Tibial artery (tissue), 4 donors: ENCODE measurements around the gene TATDN2.

ENCODE experiments used
- DNase-seq, 2 donors: peaks; one replicate each; pipeline ENCODE4 v3.0.0-alpha.2; 2019
- H3K27ac ChIP-seq, 2 donors: fragments of 200-600 bp; sonication (generic) in 1 of 2; 1 replicate in 1 of 2; 2 replicates in 1 of 2; pipeline ENCODE4 v1.5.1; 2018 to 2019; ENCODE audit warnings: mild to moderate bottlenecking in 1 of 2
- H3K27me3 ChIP-seq, 2 donors: fragments of 200-600 bp; sonication (generic) in 1 of 2; one replicate each; pipeline versions ENCODE4 v1.5.1 to v1.6.0; 2016 to 2019
- H3K36me3 ChIP-seq, 3 donors: fragments of 200-600 bp; sonication (generic) in 2 of 3; one replicate each; pipeline ENCODE4 v1.5.1; 2016 to 2019; ENCODE audit warnings: mild to moderate bottlenecking in 2 of 3
- H3K4me1 ChIP-seq, 4 donors: fragments of 200-600 bp; sonication (generic) in 2 of 4; 1 replicate in 3 of 4; 2 replicates in 1 of 4; pipeline ENCODE4 v1.5.1; 2016 to 2019
- H3K4me3 ChIP-seq, 2 donors: fragments of 200-600 bp; sonication (generic) in 1 of 2; 1 replicate in 1 of 2; 2 replicates in 1 of 2; pipeline ENCODE4 v1.5.1; 2018 to 2019; ENCODE audit warnings: mild to moderate bottlenecking in 2 of 2
- H3K9me3 ChIP-seq, 3 donors: fragments of 200-600 bp; sonication (generic) in 1 of 3; one replicate each; pipeline ENCODE4 v1.5.1; 2016 to 2019
- intact Hi-C: fragments of 100-400 bp; cut with DNase I; formaldehyde crosslinking; loops from one replicate; pipeline ENCODE4 v1.15.0; 2023; ENCODE audit warnings: low total_unique reads
- TF ChIP-seq, protein P1 (sequence below), 2 experiments: fragments of 200-600 bp in 1 of 2; fragments of 450-650 bp in 1 of 2; IDR thresholded peaks; one replicate each; pipeline ENCODE4 v1.5.1; 2017 to 2019; ENCODE audit warnings: antibody characterized with exemption in 2 of 2, mild to moderate bottlenecking in 1 of 2, moderate library complexity in 1 of 2

The TATDN2 gene

DNA sequence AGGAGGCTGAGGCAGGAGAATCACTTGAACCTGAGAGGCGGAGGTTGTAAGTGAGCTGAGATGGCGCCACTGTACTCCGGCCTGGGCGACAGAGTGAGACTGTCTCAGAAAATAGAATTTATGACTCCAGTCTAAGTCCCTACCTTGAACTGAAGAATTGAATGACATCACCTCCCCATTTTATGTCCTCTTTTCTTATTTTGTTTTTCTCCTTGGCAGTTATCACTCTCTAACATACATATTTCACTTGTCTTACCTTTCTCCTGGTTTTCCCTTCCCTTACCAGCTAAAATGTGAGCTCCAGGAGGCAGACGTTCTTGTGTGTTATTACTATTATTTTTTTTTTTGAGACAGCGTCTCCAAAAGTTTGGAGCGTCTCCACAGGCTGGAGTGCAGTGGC, 7.6 kb downstream of the TATDN2 start:
- H3K27ac ChIP-seq: no peak overlapping the region
- H3K36me3 ChIP-seq: peaks cover 11 to 70% (median 52%) of the 10 kb centered on the region in 3 donors
- H3K4me3 ChIP-seq: no peak overlapping the region
- peaks cover 0 to 16% (median 7%) of the 10 kb centered on the region in 4 donors for H3K4me1 ChIP-seq
- DNase-seq: no peak
- intact Hi-C loops: no loop called here
- no peaks in the 10 kb centered on the region for H3K9me3 ChIP-seq
- no peaks in the 10 kb centered on the region for H3K27me3 ChIP-seq
- TF ChIP-seq, protein P1, sequence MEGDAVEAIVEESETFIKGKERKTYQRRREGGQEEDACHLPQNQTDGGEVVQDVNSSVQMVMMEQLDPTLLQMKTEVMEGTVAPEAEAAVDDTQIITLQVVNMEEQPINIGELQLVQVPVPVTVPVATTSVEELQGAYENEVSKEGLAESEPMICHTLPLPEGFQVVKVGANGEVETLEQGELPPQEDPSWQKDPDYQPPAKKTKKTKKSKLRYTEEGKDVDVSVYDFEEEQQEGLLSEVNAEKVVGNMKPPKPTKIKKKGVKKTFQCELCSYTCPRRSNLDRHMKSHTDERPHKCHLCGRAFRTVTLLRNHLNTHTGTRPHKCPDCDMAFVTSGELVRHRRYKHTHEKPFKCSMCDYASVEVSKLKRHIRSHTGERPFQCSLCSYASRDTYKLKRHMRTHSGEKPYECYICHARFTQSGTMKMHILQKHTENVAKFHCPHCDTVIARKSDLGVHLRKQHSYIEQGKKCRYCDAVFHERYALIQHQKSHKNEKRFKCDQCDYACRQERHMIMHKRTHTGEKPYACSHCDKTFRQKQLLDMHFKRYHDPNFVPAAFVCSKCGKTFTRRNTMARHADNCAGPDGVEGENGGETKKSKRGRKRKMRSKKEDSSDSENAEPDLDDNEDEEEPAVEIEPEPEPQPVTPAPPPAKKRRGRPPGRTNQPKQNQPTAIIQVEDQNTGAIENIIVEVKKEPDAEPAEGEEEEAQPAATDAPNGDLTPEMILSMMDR (IDR thresholded peaks at IDR 0.05): no peak

DNA sequence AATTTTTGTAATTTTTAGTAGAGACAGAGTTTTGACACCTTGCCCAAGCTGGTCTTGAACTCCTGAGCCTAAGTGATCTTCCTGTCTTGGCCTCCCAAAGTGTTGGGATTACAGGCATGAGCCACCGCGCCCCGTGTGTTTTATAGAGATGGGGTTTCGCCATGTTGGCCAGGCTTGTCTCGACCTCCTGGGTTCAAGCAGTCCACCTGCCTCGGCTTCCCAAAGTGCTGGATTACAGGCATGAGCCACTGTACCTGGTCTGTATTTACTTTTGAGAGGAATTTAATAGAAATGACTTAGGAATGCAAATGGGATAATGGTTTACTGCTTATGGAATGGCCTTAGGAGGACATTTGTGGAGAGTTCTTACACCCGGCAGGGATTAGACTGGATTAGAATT, 10.8 kb downstream of the TATDN2 start:
- DNase-seq: no peak
- Histone ChIP-seq H3K36me3 (peaks cover 13 to 75% (median 35%) of the 10 kb centered on the region in 3 donors), H3K27ac (no peak overlapping the region), H3K4me3 (no peak overlapping the region), H3K9me3 (no peaks in the 10 kb centered on the region), H3K4me1 (peaks cover 0 to 11% (median 5%) of the 10 kb centered on the region in 4 donors), H3K27me3 (no peaks in the 10 kb centered on the region)
- intact Hi-C loops: no loop called here
- TF ChIP-seq, protein P1 (IDR thresholded peaks at IDR 0.05): no peak

DNA sequence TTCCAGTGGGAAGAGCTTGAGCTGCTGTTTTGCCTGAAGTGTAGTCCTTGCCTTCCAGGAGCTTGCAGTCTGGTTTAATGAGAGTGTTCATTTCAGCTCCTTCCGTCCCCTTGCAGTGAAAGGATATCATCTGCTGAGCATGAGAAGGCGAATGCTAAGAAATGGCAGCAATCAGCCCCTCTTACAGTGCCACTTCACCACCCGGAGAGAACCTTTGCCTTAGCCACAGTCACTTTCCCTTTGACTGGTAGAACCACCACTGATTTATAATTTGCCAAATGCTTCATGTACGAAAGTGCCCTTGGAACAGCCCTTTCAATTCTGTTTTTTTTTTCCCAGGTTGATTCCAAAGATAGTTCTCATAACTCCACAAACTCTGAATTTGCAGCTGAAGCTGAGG, 11.5 kb downstream of the TATDN2 start:
- intact Hi-C loops: no loop called here
- no peak for DNase-seq
- Histone ChIP-seq H3K27me3 (no peaks in the 10 kb centered on the region), H3K36me3 (peaks cover 13 to 69% (median 28%) of the 10 kb centered on the region in 3 donors), H3K27ac (no peak overlapping the region), H3K4me3 (no peak overlapping the region), H3K4me1 (peaks cover 0 to 12% (median 5%) of the 10 kb centered on the region in 4 donors), H3K9me3 (no peaks in the 10 kb centered on the region)
- TF ChIP-seq, protein P1 (IDR thresholded peaks at IDR 0.05): no peak

DNA sequence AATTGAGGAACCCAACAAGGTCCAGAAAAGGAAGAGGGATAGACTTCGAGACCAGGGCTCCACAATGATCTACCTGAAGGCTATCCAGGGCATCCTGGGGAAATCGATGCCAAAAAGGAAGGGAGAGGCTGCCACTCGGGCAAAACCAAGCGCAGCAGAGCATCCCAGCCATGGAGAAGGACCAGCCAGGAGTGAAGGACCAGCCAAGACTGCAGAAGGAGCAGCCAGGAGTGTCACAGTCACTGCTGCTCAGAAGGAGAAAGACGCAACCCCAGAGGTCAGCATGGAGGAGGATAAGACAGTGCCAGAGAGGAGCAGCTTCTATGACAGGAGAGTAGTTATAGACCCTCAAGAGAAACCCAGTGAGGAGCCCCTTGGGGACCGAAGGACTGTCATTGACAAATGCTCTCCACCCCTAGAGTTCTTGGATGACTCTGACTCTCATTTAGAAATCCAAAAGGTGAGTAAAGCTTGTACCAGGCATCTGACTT, 12.0 kb downstream of the TATDN2 start:
- Histone ChIP-seq H3K4me1 (peaks cover 0 to 9% (median 5%) of the 10 kb centered on the region in 4 donors), H3K36me3 (peaks cover 13 to 64% (median 24%) of the 10 kb centered on the region in 3 donors), H3K9me3 (no peaks in the 10 kb centered on the region), H3K27ac (no peak overlapping the region), H3K27me3 (no peaks in the 10 kb centered on the region), H3K4me3 (no peak overlapping the region)
- intact Hi-C loops: no loop called here
- TF ChIP-seq, protein P1 (IDR thresholded peaks at IDR 0.05): no peak
- no peak for DNase-seq

DNA sequence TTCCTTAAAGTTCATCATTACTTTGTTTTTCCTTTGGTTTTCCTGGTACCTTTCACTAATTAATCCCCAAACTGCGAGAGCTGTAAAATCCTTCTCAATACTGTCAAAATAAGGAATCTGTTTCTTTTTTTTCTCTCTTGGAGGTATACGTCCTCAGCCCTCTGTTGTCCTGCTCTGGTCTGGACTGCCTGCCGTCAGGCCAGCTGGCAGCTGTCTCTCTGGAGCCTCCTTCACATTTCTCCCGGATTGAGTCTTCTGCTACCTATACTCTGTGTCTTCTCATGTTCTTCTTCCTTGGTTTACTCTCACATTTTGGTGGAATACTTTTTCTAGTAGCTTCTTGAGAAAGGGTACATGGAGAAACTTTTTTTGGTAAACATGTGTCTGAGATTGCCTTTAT, 13.8 kb downstream of the TATDN2 start:
- H3K9me3 ChIP-seq: no peaks in the 10 kb centered on the region
- H3K27me3 ChIP-seq: no peaks in the 10 kb centered on the region
- no peak overlapping the region for H3K4me3 ChIP-seq
- H3K4me1 ChIP-seq: peaks cover 0 to 9% (median 5%) of the 10 kb centered on the region in 4 donors
- H3K27ac ChIP-seq: no peak overlapping the region
- peaks cover 5 to 59% (median 7%) of the 10 kb centered on the region in 3 donors for H3K36me3 ChIP-seq
- TF ChIP-seq, protein P1 (IDR thresholded peaks at IDR 0.05): no peak
- DNase-seq: no peak
- intact Hi-C loops: no loop called here
